ENCODE results near the gene PIEZO2.

- TF ChIP-seq CTCF (IDR thresholded peaks at IDR 0.05; ENCODE audit: insufficient read depth, low read depth, low read length): no peak
- TF ChIP-seq EZH2 (IDR thresholded peaks at IDR 0.05; ENCODE audit: insufficient read depth, low read length): no peak
These were observed 199.7 kb downstream of the PIEZO2 start for GRCh38 chr18:10949655-10950054.
